Measurements from ENCODE around the gene TBX1. TPM values are rescaled to one million over a fixed set of nuclear protein-coding genes. Genes with fewer than 3 reads are reported as not detected.

Gene TBX1
- total and polyA plus RNA-seq, 10 of the 15 experiments (the other 5 are each of a cell fraction or from before 2014, with no cell fraction given), result not detected

GRCh38 chr22:19787849-19788141 lies 27.2 kb downstream of the TBX1 start:
- no peak overlapping the region for H3K4me3 ChIP-seq
- H3K36me3 ChIP-seq (ENCODE audit: control insufficient read depth in 2 of 2, insufficient read depth in 2 of 2, low read length in 1 of 2), result no peaks in the 10 kb centered on the region
- no peak for TF ChIP-seq SP1 (IDR thresholded peaks at IDR 0.05; ENCODE audit: low read depth, low read length)
- TF ChIP-seq, protein P1, sequence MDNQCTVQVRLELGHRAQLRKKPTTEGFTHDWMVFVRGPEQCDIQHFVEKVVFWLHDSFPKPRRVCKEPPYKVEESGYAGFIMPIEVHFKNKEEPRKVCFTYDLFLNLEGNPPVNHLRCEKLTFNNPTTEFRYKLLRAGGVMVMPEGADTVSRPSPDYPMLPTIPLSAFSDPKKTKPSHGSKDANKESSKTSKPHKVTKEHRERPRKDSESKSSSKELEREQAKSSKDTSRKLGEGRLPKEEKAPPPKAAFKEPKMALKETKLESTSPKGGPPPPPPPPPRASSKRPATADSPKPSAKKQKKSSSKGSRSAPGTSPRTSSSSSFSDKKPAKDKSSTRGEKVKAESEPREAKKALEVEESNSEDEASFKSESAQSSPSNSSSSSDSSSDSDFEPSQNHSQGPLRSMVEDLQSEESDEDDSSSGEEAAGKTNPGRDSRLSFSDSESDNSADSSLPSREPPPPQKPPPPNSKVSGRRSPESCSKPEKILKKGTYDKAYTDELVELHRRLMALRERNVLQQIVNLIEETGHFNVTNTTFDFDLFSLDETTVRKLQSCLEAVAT (IDR thresholded peaks at IDR 0.05), result no peak
- no peak for TF ChIP-seq NFYA (IDR thresholded peaks at IDR 0.05; ENCODE audit: borderline replicate concordance, low read depth, low read length)
- TF ChIP-seq ZNF592 (IDR thresholded peaks at IDR 0.05), result no peak
- TF ChIP-seq JUND (IDR thresholded peaks at IDR 0.05; ENCODE audit: low read depth, low read length), result no peak
- no peak for TF ChIP-seq FOXM1 (IDR thresholded peaks at IDR 0.05; ENCODE audit: low read depth, low read length)
- no peak for TF ChIP-seq ATF2 (IDR thresholded peaks at IDR 0.05; ENCODE audit: low read length)
- TF ChIP-seq SPI1 (IDR thresholded peaks at IDR 0.05; ENCODE audit: borderline replicate concordance, insufficient read depth, low read depth, low read length), result no peak
- no peak for TF ChIP-seq ZNF24 (IDR thresholded peaks at IDR 0.05)
- TF ChIP-seq SMAD1 (IDR thresholded peaks at IDR 0.05; ENCODE audit: low read depth, partially characterized antibody), result no peak
- TF ChIP-seq, protein P2, sequence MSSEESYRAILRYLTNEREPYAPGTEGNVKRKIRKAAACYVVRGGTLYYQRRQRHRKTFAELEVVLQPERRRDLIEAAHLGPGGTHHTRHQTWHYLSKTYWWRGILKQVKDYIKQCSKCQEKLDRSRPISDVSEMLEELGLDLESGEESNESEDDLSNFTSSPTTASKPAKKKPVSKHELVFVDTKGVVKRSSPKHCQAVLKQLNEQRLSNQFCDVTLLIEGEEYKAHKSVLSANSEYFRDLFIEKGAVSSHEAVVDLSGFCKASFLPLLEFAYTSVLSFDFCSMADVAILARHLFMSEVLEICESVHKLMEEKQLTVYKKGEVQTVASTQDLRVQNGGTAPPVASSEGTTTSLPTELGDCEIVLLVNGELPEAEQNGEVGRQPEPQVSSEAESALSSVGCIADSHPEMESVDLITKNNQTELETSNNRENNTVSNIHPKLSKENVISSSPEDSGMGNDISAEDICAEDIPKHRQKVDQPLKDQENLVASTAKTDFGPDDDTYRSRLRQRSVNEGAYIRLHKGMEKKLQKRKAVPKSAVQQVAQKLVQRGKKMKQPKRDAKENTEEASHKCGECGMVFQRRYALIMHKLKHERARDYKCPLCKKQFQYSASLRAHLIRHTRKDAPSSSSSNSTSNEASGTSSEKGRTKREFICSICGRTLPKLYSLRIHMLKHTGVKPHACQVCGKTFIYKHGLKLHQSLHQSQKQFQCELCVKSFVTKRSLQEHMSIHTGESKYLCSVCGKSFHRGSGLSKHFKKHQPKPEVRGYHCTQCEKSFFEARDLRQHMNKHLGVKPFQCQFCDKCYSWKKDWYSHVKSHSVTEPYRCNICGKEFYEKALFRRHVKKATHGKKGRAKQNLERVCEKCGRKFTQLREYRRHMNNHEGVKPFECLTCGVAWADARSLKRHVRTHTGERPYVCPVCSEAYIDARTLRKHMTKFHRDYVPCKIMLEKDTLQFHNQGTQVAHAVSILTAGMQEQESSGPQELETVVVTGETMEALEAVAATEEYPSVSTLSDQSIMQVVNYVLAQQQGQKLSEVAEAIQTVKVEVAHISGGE (CRISPR knock-in tag; IDR thresholded peaks at IDR 0.05), result no peak
- TF ChIP-seq, protein P3, sequence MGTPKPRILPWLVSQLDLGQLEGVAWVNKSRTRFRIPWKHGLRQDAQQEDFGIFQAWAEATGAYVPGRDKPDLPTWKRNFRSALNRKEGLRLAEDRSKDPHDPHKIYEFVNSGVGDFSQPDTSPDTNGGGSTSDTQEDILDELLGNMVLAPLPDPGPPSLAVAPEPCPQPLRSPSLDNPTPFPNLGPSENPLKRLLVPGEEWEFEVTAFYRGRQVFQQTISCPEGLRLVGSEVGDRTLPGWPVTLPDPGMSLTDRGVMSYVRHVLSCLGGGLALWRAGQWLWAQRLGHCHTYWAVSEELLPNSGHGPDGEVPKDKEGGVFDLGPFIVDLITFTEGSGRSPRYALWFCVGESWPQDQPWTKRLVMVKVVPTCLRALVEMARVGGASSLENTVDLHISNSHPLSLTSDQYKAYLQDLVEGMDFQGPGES (IDR thresholded peaks at IDR 0.05), result no peak
- no peak for TF ChIP-seq TAF1 (IDR thresholded peaks at IDR 0.05; ENCODE audit: borderline replicate concordance, low read depth, low read length)
- no peak for ATAC-seq
- WGBS (ENCODE audit: insufficient coverage, insufficient replicate concordance, low lambda C conversion rate, missing lambda C conversion rate), result 93% methylated on average over 9 of the region's 9 CpGs
- H3K27ac ChIP-seq (ENCODE audit: control insufficient read depth, insufficient read depth), result no peak overlapping the region
- intact Hi-C loops (cut with micrococcal nuclease; ENCODE audit: unreplicated experiment), result no loop called here
- in situ Hi-C loops (cut with MboI), result no loop called here
- H2AFZ ChIP-seq (ENCODE audit: control insufficient read depth, low read depth, low read length), result no peak overlapping the region
- H3K9ac ChIP-seq (ENCODE audit: control insufficient read depth, insufficient read depth, low read length), result no peak overlapping the region
- H4K20me1 ChIP-seq (ENCODE audit: control insufficient read depth, insufficient read depth), result no peaks in the 10 kb centered on the region
- SMC1A ChIA-PET (ENCODE audit: uncharacterized antibody, unreplicated experiment), result no interaction called here
- no peak for FAIRE-seq
- no peaks in the 10 kb centered on the region for H3K4me1 ChIP-seq (ENCODE audit: control insufficient read depth, insufficient read depth, low read length)
- RAD21 ChIA-PET (ENCODE audit: unreplicated experiment), result no interaction called here
- BruUV-seq (replicated peaks), result no TSS peak
- H3K4me2 ChIP-seq (ENCODE audit: control insufficient read depth, insufficient read depth), result no peak overlapping the region
- POLR2A ChIA-PET, result no interaction called here
- no peaks in the 10 kb centered on the region; the same call in 2 of the 3 replicates for H3K9me3 ChIP-seq (replicated peaks; ENCODE audit: control insufficient read depth, insufficient read depth, low read length)
- no peaks in the 10 kb centered on the region for H3K79me2 ChIP-seq (ENCODE audit: control insufficient read depth, insufficient read depth, low read length)
- no peak for DNase-seq (ENCODE audit: low read depth, low spot score)
- no peaks in the 10 kb centered on the region for H3K27me3 ChIP-seq (replicated peaks in 1 of 2; ENCODE audit: control insufficient read depth in 2 of 2, insufficient read depth in 2 of 2, low read length in 1 of 2)
- CTCF ChIA-PET, result no interaction called here
